ENCODE measurements around the gene FBRSL1. TPM values are rescaled to one million over a fixed set of nuclear protein-coding genes. Genes with fewer than 3 reads are reported as not detected.

FBRSL1 gene
- total and polyA plus RNA-seq, 9 of the 15 experiments (the other 6 are each of a cell fraction or from before 2014, with no cell fraction given), result 0.24 to 129 (median 7.3) TPM

DNA sequence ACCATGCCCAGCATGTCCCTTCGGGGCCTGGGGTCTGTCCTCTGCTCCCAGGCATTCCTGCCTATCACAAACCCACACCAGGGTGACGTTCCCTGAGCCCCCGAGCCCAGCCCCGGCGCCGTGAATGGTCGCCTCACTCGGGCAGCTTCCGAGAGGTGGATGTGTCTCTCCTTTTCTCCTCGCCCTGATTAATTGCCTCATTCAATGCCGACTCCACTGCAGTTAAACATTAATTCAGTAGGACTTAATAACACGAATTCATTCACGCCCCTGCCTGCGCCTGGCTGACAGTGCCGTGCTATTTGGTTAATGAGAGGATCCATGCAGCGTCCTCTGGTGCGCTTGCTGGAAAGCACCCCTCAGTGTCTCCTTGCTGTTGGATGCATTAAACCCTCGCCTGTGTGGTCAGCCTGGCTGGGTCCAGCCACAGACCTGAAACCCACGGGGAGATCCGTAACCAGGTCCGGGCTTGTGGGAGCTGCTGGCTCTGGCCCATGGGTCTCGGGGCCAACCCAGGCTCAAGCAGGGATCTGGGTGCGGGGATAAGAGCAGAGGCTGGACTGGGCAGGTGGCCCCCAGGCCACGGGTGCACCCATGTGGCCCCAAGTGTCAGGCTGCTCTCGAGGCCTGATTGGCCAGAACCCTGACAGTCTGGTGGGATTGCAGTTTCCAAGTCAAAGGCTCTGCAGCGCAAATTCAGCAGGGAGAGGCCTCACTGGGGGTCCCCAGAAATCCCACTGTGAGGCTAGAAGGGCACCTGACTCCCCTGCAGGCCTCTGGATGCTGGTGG, 55.4 kb downstream of the FBRSL1 start:
- DNase-seq (ENCODE audit: extremely low read depth in 1 of 4, low spot score in 3 of 4) (no peak), FAIRE-seq (no peak), ATAC-seq (no peak)
- peaks cover 35% of the 10 kb centered on the region for H4K20me1 ChIP-seq (replicated peaks; ENCODE audit: control insufficient read depth, insufficient read depth, low read length)
- no TSS peak for BruUV-seq (replicated peaks)
- peaks cover 0 to 58% of the 10 kb centered on the region in 2 experiments; a peak in 2 of 5 replicates for H3K4me1 ChIP-seq (replicated peaks in 1 of 2; ENCODE audit: control insufficient read depth in 2 of 2, insufficient read depth in 2 of 2, low read length in 2 of 2)
- no peaks in the 10 kb centered on the region for H3K79me2 ChIP-seq (ENCODE audit: control insufficient read depth, insufficient read depth, low read length)
- H3K27me3 ChIP-seq (ENCODE audit: control insufficient read depth in 2 of 2, insufficient read depth in 2 of 2, low read length in 2 of 2), result no peaks in the 10 kb centered on the region; a peak in 1 of 5 replicates
- 46% methylated on average over 24 of the region's 26 CpGs for WGBS (ENCODE audit: insufficient coverage, low coverage, missing lambda C conversion rate)
- ChIA-PET CTCF (ENCODE audit: low intra/inter-chr PET ratio) (no interaction called here), POLR2A (interaction anchor here (0.5 kb wide), 1 partner anchor 30 kb away, joined by 4 read pairs; no protein-coding TSS in a partner anchor)
- H3K4me2 ChIP-seq (ENCODE audit: insufficient read depth, low read length), result no peak overlapping the region
- H2AFZ ChIP-seq (ENCODE audit: low read depth, low read length), result no peak overlapping the region
- no peak overlapping the region for H3K27ac ChIP-seq (ENCODE audit: extremely low read depth, low read depth, low read length)
- H3K36me3 ChIP-seq (ENCODE audit: control insufficient read depth, insufficient read depth, low read length), result no peaks in the 10 kb centered on the region
- intact Hi-C loops (cut with micrococcal nuclease), result no loop called here
- no peaks in the 10 kb centered on the region for H3K9me3 ChIP-seq (replicated peaks; ENCODE audit: control insufficient read depth, insufficient read depth, low read depth, low read length)
- H3K4me3 ChIP-seq, result no peak overlapping the region
- H3K9me1 ChIP-seq (ENCODE audit: control insufficient read depth, insufficient read depth, low read length), result no peaks in the 10 kb centered on the region
- H3K9ac ChIP-seq (ENCODE audit: insufficient read depth in 1 of 2, low read depth in 2 of 2, low read length in 2 of 2), result no peak overlapping the region
- in situ Hi-C loops (cut with MboI), result no loop called here
- TF ChIP-seq, protein P1, sequence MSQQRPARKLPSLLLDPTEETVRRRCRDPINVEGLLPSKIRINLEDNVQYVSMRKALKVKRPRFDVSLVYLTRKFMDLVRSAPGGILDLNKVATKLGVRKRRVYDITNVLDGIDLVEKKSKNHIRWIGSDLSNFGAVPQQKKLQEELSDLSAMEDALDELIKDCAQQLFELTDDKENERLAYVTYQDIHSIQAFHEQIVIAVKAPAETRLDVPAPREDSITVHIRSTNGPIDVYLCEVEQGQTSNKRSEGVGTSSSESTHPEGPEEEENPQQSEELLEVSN (IDR thresholded peaks at IDR 0.05; ENCODE audit: borderline replicate concordance in 1 of 2, extremely low read depth in 1 of 2, insufficient read depth in 1 of 2, insufficient read length in 1 of 2, low read depth in 1 of 2, low read length in 1 of 2, poor library complexity in 1 of 2, severe bottlenecking in 1 of 2), result peak; percentile 65 to 84
- TF ChIP-seq, protein P2, sequence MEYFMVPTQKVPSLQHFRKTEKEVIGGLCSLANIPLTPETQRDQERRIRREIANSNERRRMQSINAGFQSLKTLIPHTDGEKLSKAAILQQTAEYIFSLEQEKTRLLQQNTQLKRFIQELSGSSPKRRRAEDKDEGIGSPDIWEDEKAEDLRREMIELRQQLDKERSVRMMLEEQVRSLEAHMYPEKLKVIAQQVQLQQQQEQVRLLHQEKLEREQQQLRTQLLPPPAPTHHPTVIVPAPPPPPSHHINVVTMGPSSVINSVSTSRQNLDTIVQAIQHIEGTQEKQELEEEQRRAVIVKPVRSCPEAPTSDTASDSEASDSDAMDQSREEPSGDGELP (CRISPR knock-in tag; IDR thresholded peaks at IDR 0.05; ENCODE audit: borderline replicate concordance), result peak; percentile 18; the same call in 1 of the 2 replicates
- TF ChIP-seq TAF9B (IDR thresholded peaks at IDR 0.05; ENCODE audit: partially characterized antibody) (no peak), NFYB (IDR thresholded peaks at IDR 0.05; ENCODE audit: extremely low read depth, insufficient read length) (peak; percentile 5), L3MBTL2 (IDR thresholded peaks at IDR 0.05) (peak; percentile 70)
- TF ChIP-seq, protein P3, sequence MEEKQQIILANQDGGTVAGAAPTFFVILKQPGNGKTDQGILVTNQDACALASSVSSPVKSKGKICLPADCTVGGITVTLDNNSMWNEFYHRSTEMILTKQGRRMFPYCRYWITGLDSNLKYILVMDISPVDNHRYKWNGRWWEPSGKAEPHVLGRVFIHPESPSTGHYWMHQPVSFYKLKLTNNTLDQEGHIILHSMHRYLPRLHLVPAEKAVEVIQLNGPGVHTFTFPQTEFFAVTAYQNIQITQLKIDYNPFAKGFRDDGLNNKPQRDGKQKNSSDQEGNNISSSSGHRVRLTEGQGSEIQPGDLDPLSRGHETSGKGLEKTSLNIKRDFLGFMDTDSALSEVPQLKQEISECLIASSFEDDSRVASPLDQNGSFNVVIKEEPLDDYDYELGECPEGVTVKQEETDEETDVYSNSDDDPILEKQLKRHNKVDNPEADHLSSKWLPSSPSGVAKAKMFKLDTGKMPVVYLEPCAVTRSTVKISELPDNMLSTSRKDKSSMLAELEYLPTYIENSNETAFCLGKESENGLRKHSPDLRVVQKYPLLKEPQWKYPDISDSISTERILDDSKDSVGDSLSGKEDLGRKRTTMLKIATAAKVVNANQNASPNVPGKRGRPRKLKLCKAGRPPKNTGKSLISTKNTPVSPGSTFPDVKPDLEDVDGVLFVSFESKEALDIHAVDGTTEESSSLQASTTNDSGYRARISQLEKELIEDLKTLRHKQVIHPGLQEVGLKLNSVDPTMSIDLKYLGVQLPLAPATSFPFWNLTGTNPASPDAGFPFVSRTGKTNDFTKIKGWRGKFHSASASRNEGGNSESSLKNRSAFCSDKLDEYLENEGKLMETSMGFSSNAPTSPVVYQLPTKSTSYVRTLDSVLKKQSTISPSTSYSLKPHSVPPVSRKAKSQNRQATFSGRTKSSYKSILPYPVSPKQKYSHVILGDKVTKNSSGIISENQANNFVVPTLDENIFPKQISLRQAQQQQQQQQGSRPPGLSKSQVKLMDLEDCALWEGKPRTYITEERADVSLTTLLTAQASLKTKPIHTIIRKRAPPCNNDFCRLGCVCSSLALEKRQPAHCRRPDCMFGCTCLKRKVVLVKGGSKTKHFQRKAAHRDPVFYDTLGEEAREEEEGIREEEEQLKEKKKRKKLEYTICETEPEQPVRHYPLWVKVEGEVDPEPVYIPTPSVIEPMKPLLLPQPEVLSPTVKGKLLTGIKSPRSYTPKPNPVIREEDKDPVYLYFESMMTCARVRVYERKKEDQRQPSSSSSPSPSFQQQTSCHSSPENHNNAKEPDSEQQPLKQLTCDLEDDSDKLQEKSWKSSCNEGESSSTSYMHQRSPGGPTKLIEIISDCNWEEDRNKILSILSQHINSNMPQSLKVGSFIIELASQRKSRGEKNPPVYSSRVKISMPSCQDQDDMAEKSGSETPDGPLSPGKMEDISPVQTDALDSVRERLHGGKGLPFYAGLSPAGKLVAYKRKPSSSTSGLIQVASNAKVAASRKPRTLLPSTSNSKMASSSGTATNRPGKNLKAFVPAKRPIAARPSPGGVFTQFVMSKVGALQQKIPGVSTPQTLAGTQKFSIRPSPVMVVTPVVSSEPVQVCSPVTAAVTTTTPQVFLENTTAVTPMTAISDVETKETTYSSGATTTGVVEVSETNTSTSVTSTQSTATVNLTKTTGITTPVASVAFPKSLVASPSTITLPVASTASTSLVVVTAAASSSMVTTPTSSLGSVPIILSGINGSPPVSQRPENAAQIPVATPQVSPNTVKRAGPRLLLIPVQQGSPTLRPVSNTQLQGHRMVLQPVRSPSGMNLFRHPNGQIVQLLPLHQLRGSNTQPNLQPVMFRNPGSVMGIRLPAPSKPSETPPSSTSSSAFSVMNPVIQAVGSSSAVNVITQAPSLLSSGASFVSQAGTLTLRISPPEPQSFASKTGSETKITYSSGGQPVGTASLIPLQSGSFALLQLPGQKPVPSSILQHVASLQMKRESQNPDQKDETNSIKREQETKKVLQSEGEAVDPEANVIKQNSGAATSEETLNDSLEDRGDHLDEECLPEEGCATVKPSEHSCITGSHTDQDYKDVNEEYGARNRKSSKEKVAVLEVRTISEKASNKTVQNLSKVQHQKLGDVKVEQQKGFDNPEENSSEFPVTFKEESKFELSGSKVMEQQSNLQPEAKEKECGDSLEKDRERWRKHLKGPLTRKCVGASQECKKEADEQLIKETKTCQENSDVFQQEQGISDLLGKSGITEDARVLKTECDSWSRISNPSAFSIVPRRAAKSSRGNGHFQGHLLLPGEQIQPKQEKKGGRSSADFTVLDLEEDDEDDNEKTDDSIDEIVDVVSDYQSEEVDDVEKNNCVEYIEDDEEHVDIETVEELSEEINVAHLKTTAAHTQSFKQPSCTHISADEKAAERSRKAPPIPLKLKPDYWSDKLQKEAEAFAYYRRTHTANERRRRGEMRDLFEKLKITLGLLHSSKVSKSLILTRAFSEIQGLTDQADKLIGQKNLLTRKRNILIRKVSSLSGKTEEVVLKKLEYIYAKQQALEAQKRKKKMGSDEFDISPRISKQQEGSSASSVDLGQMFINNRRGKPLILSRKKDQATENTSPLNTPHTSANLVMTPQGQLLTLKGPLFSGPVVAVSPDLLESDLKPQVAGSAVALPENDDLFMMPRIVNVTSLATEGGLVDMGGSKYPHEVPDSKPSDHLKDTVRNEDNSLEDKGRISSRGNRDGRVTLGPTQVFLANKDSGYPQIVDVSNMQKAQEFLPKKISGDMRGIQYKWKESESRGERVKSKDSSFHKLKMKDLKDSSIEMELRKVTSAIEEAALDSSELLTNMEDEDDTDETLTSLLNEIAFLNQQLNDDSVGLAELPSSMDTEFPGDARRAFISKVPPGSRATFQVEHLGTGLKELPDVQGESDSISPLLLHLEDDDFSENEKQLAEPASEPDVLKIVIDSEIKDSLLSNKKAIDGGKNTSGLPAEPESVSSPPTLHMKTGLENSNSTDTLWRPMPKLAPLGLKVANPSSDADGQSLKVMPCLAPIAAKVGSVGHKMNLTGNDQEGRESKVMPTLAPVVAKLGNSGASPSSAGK (IDR thresholded peaks at IDR 0.05), result peak; percentile 72; the same call in 1 of the 2 replicates
